ENCODE measurements around the gene CMSS1. TPM values are rescaled to one million over a fixed set of nuclear protein-coding genes. Genes with fewer than 3 reads are reported as not detected.

Gene CMSS1
- total RNA-seq, 4 donors from 2014 or later, result 1.3 to 9.9 (median 2.3) TPM

- no peak overlapping the region for H3K4me3 ChIP-seq
- DNase-seq, result no peak
- H3K27me3 ChIP-seq, result no peaks in the 10 kb centered on the region
- no peaks in the 10 kb centered on the region for H3K9me3 ChIP-seq
- H3K27ac ChIP-seq, result no peak overlapping the region
- H3K36me3 ChIP-seq, result no peaks in the 10 kb centered on the region
- no peak for TF ChIP-seq CTCF (IDR thresholded peaks at IDR 0.05)
- no peak for TF ChIP-seq POLR2A (IDR thresholded peaks at IDR 0.05)
- no peaks in the 10 kb centered on the region for H3K4me1 ChIP-seq
These were observed 78.8 kb downstream of the CMSS1 start for GRCh38 chr3:99896482-99896881.

GRCh38 chr3:99899603-99900002 lies 81.9 kb downstream of the CMSS1 start:
- H3K9me3 ChIP-seq, result no peaks in the 10 kb centered on the region
- no peaks in the 10 kb centered on the region for H3K27me3 ChIP-seq
- no peak for TF ChIP-seq POLR2A (IDR thresholded peaks at IDR 0.05)
- TF ChIP-seq CTCF (IDR thresholded peaks at IDR 0.05), result no peak
- DNase-seq, result no peak
- H3K27ac ChIP-seq, result no peak overlapping the region
- no peaks in the 10 kb centered on the region for H3K4me1 ChIP-seq
- no peak overlapping the region for H3K4me3 ChIP-seq
- H3K36me3 ChIP-seq, result no peaks in the 10 kb centered on the region

- Histone ChIP-seq H3K4me3 (no peak overlapping the region), H3K4me1 (no peaks in the 10 kb centered on the region), H3K9me3 (no peaks in the 10 kb centered on the region), H3K27me3 (no peaks in the 10 kb centered on the region), H3K36me3 (no peaks in the 10 kb centered on the region), H3K27ac (peak overlapping the region in 2 of 4 donors; percentile 51 to 57)
- DNase-seq, result no peak
- no peak for TF ChIP-seq POLR2A (IDR thresholded peaks at IDR 0.05)
- TF ChIP-seq CTCF (IDR thresholded peaks at IDR 0.05), result no peak
These were observed 82.6 kb downstream of the CMSS1 start for GRCh38 chr3:99900248-99900647.

- Histone ChIP-seq H3K4me1 (no peaks in the 10 kb centered on the region), H3K36me3 (no peaks in the 10 kb centered on the region), H3K9me3 (no peaks in the 10 kb centered on the region), H3K4me3 (no peak overlapping the region), H3K27me3 (no peaks in the 10 kb centered on the region), H3K27ac (peak overlapping the region in 2 of 4 donors; percentile 51 to 57)
- TF ChIP-seq POLR2A (IDR thresholded peaks at IDR 0.05) (no peak), CTCF (IDR thresholded peaks at IDR 0.05) (no peak)
- no peak for DNase-seq
These were observed 83.7 kb downstream of the CMSS1 start for GRCh38 chr3:99901200-99901926.

- H3K27me3 ChIP-seq, result no peaks in the 10 kb centered on the region
- DNase-seq, result no peak
- no peaks in the 10 kb centered on the region for H3K36me3 ChIP-seq
- TF ChIP-seq POLR2A (IDR thresholded peaks at IDR 0.05), result no peak
- TF ChIP-seq CTCF (IDR thresholded peaks at IDR 0.05), result no peak
- no peaks in the 10 kb centered on the region for H3K4me1 ChIP-seq
- H3K27ac ChIP-seq, result peak overlapping the region in 1 of 4 donors; percentile 4
- H3K9me3 ChIP-seq, result no peaks in the 10 kb centered on the region
- no peak overlapping the region for H3K4me3 ChIP-seq
These were observed 84.4 kb downstream of the CMSS1 start for GRCh38 chr3:99902091-99902490.

All from Peyer's patch (tissue), 4 donors.